Gastroesophageal sphincter (tissue), 4 donors: ENCODE results near the gene GPR85. TPM values are rescaled to one million over a fixed set of nuclear protein-coding genes. Genes with fewer than 3 reads are reported as not detected.
"Not testable (repeated sequence)": the region's sequence is repeated elsewhere in the genome, so short reads cannot be mapped to it uniquely, and the experiment has no call there.

Experiments
- ATAC-seq: fragments of 150-250 bp; one replicate; pipeline ENCODE4 v1.9.1; 2016; ENCODE audit warnings: mild to moderate bottlenecking, moderate library complexity
- H3K27ac ChIP-seq, 4 donors: fragments of 200-600 bp; sonication (generic) in 3 of 4; 1 replicate in 3 of 4; 2 replicates in 1 of 4; pipeline ENCODE4 v1.5.1; 2016 to 2019
- H3K27me3 ChIP-seq: fragments of 200-600 bp; sonication (generic); one replicate; pipeline ENCODE4 v1.5.1; 2019
- H3K36me3 ChIP-seq, 2 donors: fragments of 200-600 bp; sonication (generic); one replicate each; pipeline ENCODE4 v1.5.1; 2019; ENCODE audit warnings: control low read depth in 1 of 2
- H3K4me1 ChIP-seq, 3 donors: fragments of 200-600 bp; sonication (generic); 1 replicate in 2 of 3; 2 replicates in 1 of 3; pipeline ENCODE4 v1.5.1; 2016 to 2019; ENCODE audit warnings: control low read depth in 2 of 3
- H3K4me3 ChIP-seq, 2 donors: fragments of 200-600 bp; sonication (generic); one replicate each; pipeline ENCODE4 v1.5.1; 2019; ENCODE audit warnings: mild to moderate bottlenecking in 1 of 2, moderate library complexity in 1 of 2
- H3K9me3 ChIP-seq, 3 donors: fragments of 200-600 bp; sonication (generic); one replicate each; pipeline ENCODE4 v1.5.1; 2017 to 2019; ENCODE audit warnings: control low read depth in 2 of 3
- CTCF ChIP-seq, 4 experiments: fragments of 200-600 bp in 2 of 4; fragments of 450-650 bp in 2 of 4; sonication (generic) in 1 of 4; IDR thresholded peaks; one replicate each; pipeline ENCODE4 v1.5.1; 2017 to 2019; ENCODE audit warnings: antibody characterized with exemption in 4 of 4, mild to moderate bottlenecking in 2 of 4, moderate library complexity in 2 of 4
- EP300 ChIP-seq: sonication (generic); formaldehyde crosslinking; IDR thresholded peaks from one replicate; pipeline ENCODE4 v1.6.1; 2017; ENCODE audit warnings: antibody characterized with exemption, mild to moderate bottlenecking
- POLR2A ChIP-seq, 2 donors: fragments of 450-650 bp; IDR thresholded peaks; one replicate each; pipeline ENCODE4 v1.6.1; 2017; ENCODE audit warnings: antibody characterized with exemption in 2 of 2, mild to moderate bottlenecking in 2 of 2, moderate library complexity in 1 of 2
- POLR2AphosphoS5 ChIP-seq: sonication (generic); formaldehyde crosslinking; IDR thresholded peaks from one replicate; pipeline ENCODE4 v1.6.1; 2017; ENCODE audit warnings: antibody characterized with exemption
- WGBS, 2 donors: methylation state at CpG; one replicate each; pipeline ENCODE4 v1.1.5; 2018; ENCODE audit warnings: low coverage in 1 of 2; 5-methylcytosine and 5-hydroxymethylcytosine counted together
- total RNA-seq, 4 donors: library from RNA; depleted of rRNA; stranded (reverse); fragments of >200 nt; gene quantifications; one replicate each; pipeline ENCODE4 v1.1.0, GENCODE V29; 2016

The GPR85 gene
- total RNA-seq, 4 donors from 2014 or later = 0.22 to 1.9 (median 1.1) TPM; not detected in 1

- Histone ChIP-seq H3K4me1 (no peaks in the 10 kb centered on the region), H3K9me3 (no peaks in the 10 kb centered on the region), H3K27ac (no peak overlapping the region), H3K27me3 (no peaks in the 10 kb centered on the region), H3K36me3 (no peaks in the 10 kb centered on the region), H3K4me3 (no peak overlapping the region)
- TF ChIP-seq EP300 (no peak), POLR2A (IDR thresholded peaks at IDR 0.05) (no peak), POLR2AphosphoS5 (no peak), CTCF (IDR thresholded peaks at IDR 0.05) (no peak)
- 83 to 92% methylated on average over 2 of the region's 2 CpGs for WGBS, 2 donors
- no peak for ATAC-seq
Measured at GRCh38 chr7:113060100-113060499, 26.5 kb downstream of the GPR85 start.

- no peaks in the 10 kb centered on the region for H3K36me3 ChIP-seq
- H3K4me3 ChIP-seq = no peak overlapping the region
- no peak overlapping the region for H3K27ac ChIP-seq
- no peak for TF ChIP-seq POLR2A (IDR thresholded peaks at IDR 0.05)
- TF ChIP-seq EP300 = no peak
- TF ChIP-seq CTCF (IDR thresholded peaks at IDR 0.05) = no peak
- no peak for TF ChIP-seq POLR2AphosphoS5
- peaks cover 0 to 9% (median 0%) of the 10 kb centered on the region in 3 donors for H3K9me3 ChIP-seq
- 46 to 50% methylated on average over 2 of the region's 2 CpGs for WGBS, 2 donors
- no peak for ATAC-seq
- H3K27me3 ChIP-seq = no peaks in the 10 kb centered on the region
- H3K4me1 ChIP-seq = no peaks in the 10 kb centered on the region
Measured at GRCh38 chr7:113054938-113055337, 31.7 kb downstream of the GPR85 start.

GRCh38 chr7:113054272-113054671 lies 32.4 kb downstream of the GPR85 start:
- ATAC-seq, H3K4me3 ChIP-seq, H3K27ac ChIP-seq, H3K36me3 ChIP-seq, H3K27me3 ChIP-seq, H3K4me1 ChIP-seq: not testable (repeated sequence)
- no CpG with 5 or more reads among the region's 3 CpGs for WGBS, 2 donors
- H3K9me3 ChIP-seq = peaks cover 0 to 14% (median 0%) of the 10 kb centered on the region in 3 donors

- not testable (repeated sequence) for H3K36me3 ChIP-seq, H3K27me3 ChIP-seq, H3K4me1 ChIP-seq, ATAC-seq, H3K27ac ChIP-seq, H3K4me3 ChIP-seq
- H3K9me3 ChIP-seq = peaks cover 0 to 19% (median 0%) of the 10 kb centered on the region in 3 donors
- WGBS, 2 donors = 91 to 93% methylated on average over 1 of the region's 1 CpG
Measured at GRCh38 chr7:113049221-113049620, 37.4 kb downstream of the GPR85 start.

GRCh38 chr7:113046453-113046852 lies 40.2 kb downstream of the GPR85 start:
- Histone ChIP-seq H3K9me3 (peaks cover 0 to 19% (median 0%) of the 10 kb centered on the region in 3 donors), H3K4me3 (no peak overlapping the region), H3K4me1 (no peaks in the 10 kb centered on the region), H3K27me3 (no peaks in the 10 kb centered on the region), H3K27ac (no peak overlapping the region), H3K36me3 (no peaks in the 10 kb centered on the region)
- no peak for TF ChIP-seq POLR2A (IDR thresholded peaks at IDR 0.05)
- TF ChIP-seq POLR2AphosphoS5 = no peak
- no peak for TF ChIP-seq EP300
- no peak for TF ChIP-seq CTCF (IDR thresholded peaks at IDR 0.05)
- ATAC-seq = no peak
- WGBS, 2 donors = 34 to 50% methylated on average over 2 of the region's 2 CpGs

GRCh38 chr7:113045379-113045778 lies 41.2 kb downstream of the GPR85 start:
- Histone ChIP-seq H3K36me3 (no peaks in the 10 kb centered on the region), H3K27me3 (no peaks in the 10 kb centered on the region), H3K27ac (no peak overlapping the region), H3K9me3 (peaks cover 0 to 14% (median 0%) of the 10 kb centered on the region in 3 donors), H3K4me1 (no peaks in the 10 kb centered on the region), H3K4me3 (no peak overlapping the region)
- no peak for ATAC-seq
- 0 to 26% methylated on average over 1 to 4 of the region's 4 CpGs for WGBS, 2 donors
- TF ChIP-seq POLR2AphosphoS5 = no peak
- TF ChIP-seq CTCF (IDR thresholded peaks at IDR 0.05) = no peak
- TF ChIP-seq EP300 = no peak
- no peak for TF ChIP-seq POLR2A (IDR thresholded peaks at IDR 0.05)
